PC-9 (cell line): Measurements from ENCODE around the gene BSND. TPM values are rescaled to one million over a fixed set of nuclear protein-coding genes. Genes with fewer than 3 reads are reported as not detected.
A peak's percentile ranks its signal among the peaks of the same experiment; 100 is the strongest.

Experiments
- BruUV-seq: library from RNA; stranded (reverse); fragments of 400-500 nt; replicated peaks from 2 replicates; lab custom pipeline; 2021; lab: Mats Ljungman, UMichigan
- CTCF ChIA-PET: fragments of 300-600 bp; sonication (Branson Sonifier 250); formaldehyde crosslinking; loops from one replicate; lab custom pipeline; 2022; ENCODE audit warnings: antibody characterized with exemption; lab: Charles Lee
- POLR2A ChIA-PET: fragments of 300-600 bp; sonication (Branson Sonifier 250); formaldehyde crosslinking; loops from one replicate; lab custom pipeline; 2022; ENCODE audit warnings: antibody characterized with exemption; ENCODE audit not compliant: unreplicated experiment; lab: Charles Lee
- DNase-seq, 2 experiments: peaks; one replicate each; pipeline versions ENCODE4 v3.0.0 to v3.0.0-alpha.2; 2015 to 2022; ENCODE audit warnings: mixed read lengths in 1 of 2
- H2AFZ ChIP-seq: fragments of 200-600 bp; sonication (generic); 2 replicates; pipeline ENCODE4 v1.8.1; 2017; ENCODE audit warnings: antibody characterized with exemption
- H3F3A ChIP-seq: fragments of 200-600 bp; sonication (generic); 2 replicates; pipeline ENCODE4 v1.8.1; 2017; ENCODE audit warnings: antibody characterized with exemption, mild to moderate bottlenecking, low read depth; ENCODE audit not compliant: insufficient read depth
- H3K27ac ChIP-seq: fragments of 200-600 bp; sonication (generic); 2 replicates; pipeline ENCODE4 v1.6.1; 2016; ENCODE audit warnings: mixed run types
- H3K27me3 ChIP-seq: fragments of 200-600 bp; sonication (generic); 2 replicates; pipeline ENCODE4 v1.6.1; 2016; ENCODE audit warnings: low read depth, mixed run types; ENCODE audit not compliant: insufficient read depth
- H3K36me3 ChIP-seq: fragments of 200-600 bp; sonication (generic); 2 replicates; pipeline ENCODE4 v1.6.1; 2016; ENCODE audit warnings: low read depth, mixed run types
- H3K4me1 ChIP-seq: fragments of 200-600 bp; sonication (generic); replicated peaks from 2 replicates; pipeline ENCODE4 v1.6.1; 2016; ENCODE audit warnings: mixed run types; ENCODE audit not compliant: insufficient read depth
- H3K4me2 ChIP-seq: fragments of 200-600 bp; sonication (generic); 2 replicates; pipeline ENCODE4 v1.6.1; 2017; ENCODE audit warnings: mixed run types
- H3K4me3 ChIP-seq: fragments of 200-600 bp; sonication (generic); 2 replicates; pipeline ENCODE4 v1.6.1; 2016; ENCODE audit warnings: mixed run types
- H3K79me2 ChIP-seq: fragments of 200-600 bp; sonication (generic); 2 replicates; pipeline ENCODE4 v1.6.1; 2017; ENCODE audit warnings: low read depth, mixed run types
- H3K9me2 ChIP-seq: fragments of 200-600 bp; sonication (generic); 2 replicates; pipeline ENCODE4 v1.8.1; 2017; ENCODE audit warnings: mild to moderate bottlenecking; ENCODE audit not compliant: insufficient read depth
- H3K9me3 ChIP-seq: fragments of 200-600 bp; sonication (generic); 2 replicates; pipeline ENCODE4 v1.8.1; 2016; ENCODE audit warnings: low read depth; ENCODE audit not compliant: insufficient read depth
- H4K20me1 ChIP-seq: fragments of 200-600 bp; sonication (generic); 2 replicates; pipeline ENCODE4 v1.8.1; 2017; ENCODE audit not compliant: insufficient read depth
- EZH2 ChIP-seq: fragments of 200-600 bp; sonication (generic); IDR thresholded peaks from 2 replicates; pipeline ENCODE4 v1.8.0; 2017; ENCODE audit warnings: antibody characterized with exemption, low read depth
- intact Hi-C: fragments of 100-400 bp; cut with micrococcal nuclease; formaldehyde crosslinking; loops from one replicate; pipeline ENCODE4 v1.10.0; 2022; ENCODE audit not compliant: unreplicated experiment
- total RNA-seq: library from RNA; stranded (reverse); gene quantifications from 2 replicates; pipeline ENCODE4 v1.2.3, GENCODE V29; 2021
- TF ChIP-seq, protein P1 (sequence below): fragments of 200-600 bp; sonication (generic); conservative IDR thresholded peaks from 2 replicates; pipeline ENCODE4 v1.6.1; 2017; ENCODE audit warnings: mixed run types, antibody characterized with exemption, mild to moderate bottlenecking, moderate library complexity

The BSND gene
- total RNA-seq, 1 experiment from 2014 or later, result 0.09 TPM

DNA sequence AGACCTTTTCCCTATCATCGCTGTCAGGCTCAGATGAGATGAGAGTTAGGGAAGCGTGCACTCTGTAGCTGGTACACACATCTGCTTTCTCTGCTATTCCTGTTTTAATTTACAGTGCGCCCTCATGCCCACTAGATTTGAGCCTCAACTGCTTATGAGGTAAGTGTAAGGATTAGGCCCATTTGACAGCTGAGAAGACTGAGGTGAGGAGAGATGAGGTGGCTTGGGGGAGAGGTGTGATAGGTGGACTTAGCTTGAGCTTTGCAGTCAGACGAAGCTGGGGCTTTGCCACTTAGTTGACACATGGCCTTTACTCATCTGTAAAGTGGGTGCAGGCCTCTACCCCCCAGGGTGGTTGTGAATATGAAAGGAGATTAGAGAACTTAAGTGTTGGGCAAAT is 9.8 kb upstream of the BSND start:
- POLR2A ChIA-PET, result no interaction called here
- no peak overlapping the region for H3K27ac ChIP-seq
- peaks cover 16% of the 10 kb centered on the region; the same call in 1 of the 2 replicates for H3F3A ChIP-seq
- no peak for DNase-seq
- H3K9me3 ChIP-seq, result no peaks in the 10 kb centered on the region
- no peaks in the 10 kb centered on the region for H3K9me2 ChIP-seq
- intact Hi-C loops, result no loop called here
- no peak overlapping the region for H3K4me3 ChIP-seq
- CTCF ChIA-PET, result interaction anchor here (0.6 to 2.6 kb wide), 3 partner anchors 44 to 1029 kb away, joined by 3 to 13 read pairs (median 6); no protein-coding TSS in a partner anchor
- no peak for TF ChIP-seq EZH2
- TF ChIP-seq, protein P1, sequence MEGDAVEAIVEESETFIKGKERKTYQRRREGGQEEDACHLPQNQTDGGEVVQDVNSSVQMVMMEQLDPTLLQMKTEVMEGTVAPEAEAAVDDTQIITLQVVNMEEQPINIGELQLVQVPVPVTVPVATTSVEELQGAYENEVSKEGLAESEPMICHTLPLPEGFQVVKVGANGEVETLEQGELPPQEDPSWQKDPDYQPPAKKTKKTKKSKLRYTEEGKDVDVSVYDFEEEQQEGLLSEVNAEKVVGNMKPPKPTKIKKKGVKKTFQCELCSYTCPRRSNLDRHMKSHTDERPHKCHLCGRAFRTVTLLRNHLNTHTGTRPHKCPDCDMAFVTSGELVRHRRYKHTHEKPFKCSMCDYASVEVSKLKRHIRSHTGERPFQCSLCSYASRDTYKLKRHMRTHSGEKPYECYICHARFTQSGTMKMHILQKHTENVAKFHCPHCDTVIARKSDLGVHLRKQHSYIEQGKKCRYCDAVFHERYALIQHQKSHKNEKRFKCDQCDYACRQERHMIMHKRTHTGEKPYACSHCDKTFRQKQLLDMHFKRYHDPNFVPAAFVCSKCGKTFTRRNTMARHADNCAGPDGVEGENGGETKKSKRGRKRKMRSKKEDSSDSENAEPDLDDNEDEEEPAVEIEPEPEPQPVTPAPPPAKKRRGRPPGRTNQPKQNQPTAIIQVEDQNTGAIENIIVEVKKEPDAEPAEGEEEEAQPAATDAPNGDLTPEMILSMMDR, result no peak
- BruUV-seq, result no TSS peak
- H2AFZ ChIP-seq, result no peak overlapping the region
- no peaks in the 10 kb centered on the region for H3K36me3 ChIP-seq
- peaks cover 30% of the 10 kb centered on the region for H3K4me1 ChIP-seq
- no peaks in the 10 kb centered on the region for H3K27me3 ChIP-seq
- 0 out of 2 replicates have a peak overlapping the region, but pooled peaks have one; percentile 11 for H3K4me2 ChIP-seq
- no peaks in the 10 kb centered on the region for H3K79me2 ChIP-seq
- H4K20me1 ChIP-seq, result no peaks in the 10 kb centered on the region

DNA sequence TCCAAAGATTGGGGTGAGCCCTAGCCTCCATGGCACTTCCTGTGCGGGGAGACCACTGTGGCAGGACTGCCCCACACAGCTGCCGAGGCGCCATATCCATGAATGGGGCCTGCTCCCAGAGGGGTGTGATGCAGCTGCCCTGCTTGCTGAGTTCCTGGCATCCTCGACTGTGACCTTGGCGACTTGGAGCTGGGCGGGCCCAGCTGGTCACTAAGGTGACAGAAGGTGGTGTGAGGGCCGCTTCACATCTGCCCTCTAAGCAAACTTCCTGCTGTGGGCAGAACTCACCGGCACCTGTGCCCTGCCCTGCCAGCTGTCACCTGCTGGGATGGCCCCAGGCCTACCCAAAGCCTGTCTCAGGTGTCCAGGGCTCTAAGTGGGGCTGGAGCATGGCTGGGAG is 9.3 kb upstream of the BSND start:
- intact Hi-C loops, result no loop called here
- peaks cover 16% of the 10 kb centered on the region; the same call in 1 of the 2 replicates for H3F3A ChIP-seq
- peak; percentile 82 to 91 for DNase-seq
- H4K20me1 ChIP-seq, result no peaks in the 10 kb centered on the region
- no peak overlapping the region for H3K4me3 ChIP-seq
- H3K79me2 ChIP-seq, result no peaks in the 10 kb centered on the region
- TF ChIP-seq, protein P1, result no peak
- TF ChIP-seq EZH2, result no peak
- CTCF ChIA-PET, result interaction anchor here (0.6 to 2.6 kb wide), 3 partner anchors 44 to 1030 kb away, joined by 4 to 13 read pairs (median 6); no protein-coding TSS in a partner anchor
- no peaks in the 10 kb centered on the region for H3K9me3 ChIP-seq
- no peaks in the 10 kb centered on the region for H3K27me3 ChIP-seq
- BruUV-seq, result no TSS peak
- POLR2A ChIA-PET, result no interaction called here
- no peaks in the 10 kb centered on the region for H3K9me2 ChIP-seq
- H2AFZ ChIP-seq, result no peak overlapping the region
- peak overlapping the region; percentile 11; the same call in 1 of the 2 replicates for H3K4me2 ChIP-seq
- peaks cover 30% of the 10 kb centered on the region for H3K4me1 ChIP-seq
- H3K27ac ChIP-seq, result no peak overlapping the region
- no peaks in the 10 kb centered on the region for H3K36me3 ChIP-seq

DNA sequence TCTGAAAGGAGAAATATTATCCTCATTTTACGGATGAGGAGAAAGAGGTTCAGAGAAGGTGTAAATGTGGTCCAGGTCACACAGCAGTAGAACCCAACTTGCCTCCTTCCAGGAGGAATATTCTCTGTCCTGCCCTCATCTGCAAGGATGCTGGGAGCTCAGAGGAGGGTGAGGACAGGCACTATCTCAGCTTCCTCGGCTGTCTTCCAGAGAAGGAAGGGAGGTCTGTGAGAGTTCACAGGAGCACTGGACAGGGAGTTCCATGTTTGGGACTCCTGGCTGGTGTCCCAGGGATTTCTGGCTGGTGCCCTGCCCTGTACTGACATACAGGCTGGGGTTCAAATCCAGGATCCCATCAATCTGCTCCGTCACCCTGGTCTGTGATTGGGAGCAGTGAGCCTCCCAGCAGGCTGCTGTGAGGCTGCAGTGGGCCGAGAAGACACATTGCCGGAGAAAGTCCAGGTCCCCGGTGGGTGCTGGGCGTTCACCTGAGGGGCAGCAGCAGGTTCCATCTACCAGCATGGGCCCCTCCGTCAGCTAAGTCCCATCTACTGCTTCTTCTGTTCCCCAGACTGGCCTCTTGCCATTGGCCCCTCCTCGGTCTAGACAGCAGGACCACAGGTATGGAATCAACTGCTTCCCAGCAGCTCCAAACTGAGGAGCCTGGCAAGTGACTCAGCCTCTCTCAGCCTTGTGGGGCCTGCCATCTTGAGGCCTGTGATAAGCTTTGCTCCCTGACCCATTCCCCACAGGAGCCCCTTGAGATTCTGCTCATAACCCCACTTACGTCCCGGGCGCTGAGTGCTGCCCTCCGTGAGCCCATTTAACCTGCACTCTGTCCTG is 8.5 kb upstream of the BSND start:
- H3K4me2 ChIP-seq, result peak overlapping the region; percentile 11; the same call in 1 of the 2 replicates
- no peaks in the 10 kb centered on the region for H4K20me1 ChIP-seq
- no peak overlapping the region for H2AFZ ChIP-seq
- no peaks in the 10 kb centered on the region for H3K79me2 ChIP-seq
- POLR2A ChIA-PET, result no interaction called here
- CTCF ChIA-PET, result interaction anchor here (0.7 to 2.6 kb wide), 5 partner anchors 12 to 199 kb away, joined by 3 to 13 read pairs (median 3); no protein-coding TSS in a partner anchor
- DNase-seq, result no peak
- no peaks in the 10 kb centered on the region for H3K27me3 ChIP-seq
- no peaks in the 10 kb centered on the region for H3K9me2 ChIP-seq
- no peaks in the 10 kb centered on the region for H3K9me3 ChIP-seq
- H3K4me1 ChIP-seq, result peaks cover 30% of the 10 kb centered on the region
- no TSS peak for BruUV-seq
- H3K27ac ChIP-seq, result no peak overlapping the region
- H3K4me3 ChIP-seq, result no peak overlapping the region
- no peak for TF ChIP-seq EZH2
- TF ChIP-seq, protein P1, result no peak
- H3K36me3 ChIP-seq, result no peaks in the 10 kb centered on the region
- intact Hi-C loops, result loop anchor here (1.0 to 2.0 kb wide), 3 partner anchors 17 to 171 kb away; no protein-coding TSS in a partner anchor
- peaks cover 16% of the 10 kb centered on the region; the same call in 1 of the 2 replicates for H3F3A ChIP-seq
